ENCODE measurements around the gene LRP1.

The LRP1 gene

DNA sequence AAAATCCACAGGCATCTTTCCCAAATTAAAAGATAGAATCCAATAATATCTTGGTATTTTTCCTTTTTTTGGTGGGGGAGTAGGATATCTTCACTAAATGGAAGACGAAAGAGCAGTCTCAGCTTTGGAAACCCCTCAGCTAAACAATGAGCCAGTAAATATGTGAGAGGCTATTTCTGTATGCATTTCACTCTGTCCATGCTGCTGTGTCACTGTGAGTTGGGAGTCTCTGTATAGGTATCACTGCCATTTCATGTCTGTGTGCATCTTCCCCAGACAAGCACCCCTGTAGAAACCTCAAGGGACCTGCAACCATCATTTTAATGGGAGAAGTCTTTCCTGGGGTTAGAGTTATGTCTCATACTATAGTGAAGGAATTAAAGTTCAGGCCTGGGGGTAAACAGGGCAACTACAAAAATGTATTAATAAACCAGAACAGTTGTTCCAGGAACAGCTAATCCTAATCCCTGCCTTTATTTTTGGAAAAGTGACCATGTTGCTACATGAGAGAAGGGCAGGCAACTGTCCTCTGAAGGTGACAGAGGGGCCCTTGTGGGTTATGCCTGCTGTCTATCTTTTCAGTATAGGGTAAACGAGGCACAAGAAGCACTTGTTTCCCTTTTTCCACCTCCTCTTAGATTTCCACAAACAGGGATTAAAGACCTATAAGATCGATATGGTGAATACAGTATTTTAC is 134.0 kb downstream of the LRP1 start:
- H3K27ac ChIP-seq: no peak overlapping the region
- TF ChIP-seq ZFX (IDR thresholded peaks at IDR 0.05; ENCODE audit: borderline replicate concordance): no peak
- TF ChIP-seq, protein P1, sequence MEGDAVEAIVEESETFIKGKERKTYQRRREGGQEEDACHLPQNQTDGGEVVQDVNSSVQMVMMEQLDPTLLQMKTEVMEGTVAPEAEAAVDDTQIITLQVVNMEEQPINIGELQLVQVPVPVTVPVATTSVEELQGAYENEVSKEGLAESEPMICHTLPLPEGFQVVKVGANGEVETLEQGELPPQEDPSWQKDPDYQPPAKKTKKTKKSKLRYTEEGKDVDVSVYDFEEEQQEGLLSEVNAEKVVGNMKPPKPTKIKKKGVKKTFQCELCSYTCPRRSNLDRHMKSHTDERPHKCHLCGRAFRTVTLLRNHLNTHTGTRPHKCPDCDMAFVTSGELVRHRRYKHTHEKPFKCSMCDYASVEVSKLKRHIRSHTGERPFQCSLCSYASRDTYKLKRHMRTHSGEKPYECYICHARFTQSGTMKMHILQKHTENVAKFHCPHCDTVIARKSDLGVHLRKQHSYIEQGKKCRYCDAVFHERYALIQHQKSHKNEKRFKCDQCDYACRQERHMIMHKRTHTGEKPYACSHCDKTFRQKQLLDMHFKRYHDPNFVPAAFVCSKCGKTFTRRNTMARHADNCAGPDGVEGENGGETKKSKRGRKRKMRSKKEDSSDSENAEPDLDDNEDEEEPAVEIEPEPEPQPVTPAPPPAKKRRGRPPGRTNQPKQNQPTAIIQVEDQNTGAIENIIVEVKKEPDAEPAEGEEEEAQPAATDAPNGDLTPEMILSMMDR (IDR thresholded peaks at IDR 0.05): no peak

All from 22Rv1 (cell line).